Calu3 (cell line): ENCODE measurements around the gene C5orf58. TPM values are rescaled to one million over a fixed set of nuclear protein-coding genes. Genes with fewer than 3 reads are reported as not detected.

Experiments
- BruUV-seq: library from RNA; stranded (reverse); fragments of 400-500 nt; replicated peaks from 2 replicates; lab custom pipeline; 2021; lab: Mats Ljungman, UMichigan
- CTCF ChIA-PET: fragments of 300-600 bp; sonication (Branson Sonifier 250); formaldehyde crosslinking; loops from one replicate; lab custom pipeline; 2022; ENCODE audit warnings: antibody characterized with exemption; lab: Charles Lee
- DNase-seq: peaks from one replicate; pipeline ENCODE4 v3.0.0; 2022
- H3K27ac Mint-ChIP-seq: one replicate; pipeline ENCODE4 v1.8.0; 2022; ENCODE audit warnings: mixed read lengths; ENCODE audit not compliant: unreplicated experiment
- H3K27me3 Mint-ChIP-seq: one replicate; pipeline ENCODE4 v1.8.0; 2022; ENCODE audit warnings: mixed read lengths; ENCODE audit not compliant: unreplicated experiment
- H3K36me3 Mint-ChIP-seq: one replicate; pipeline ENCODE4 v1.8.0; 2022; ENCODE audit warnings: mild to moderate bottlenecking, moderate library complexity, mixed read lengths; ENCODE audit not compliant: insufficient read depth, unreplicated experiment
- H3K4me1 Mint-ChIP-seq: one replicate; pipeline ENCODE4 v1.8.0; 2022; ENCODE audit warnings: mild to moderate bottlenecking, low read depth, mixed read lengths; ENCODE audit not compliant: unreplicated experiment
- H3K4me3 Mint-ChIP-seq: one replicate; pipeline ENCODE4 v1.8.0; 2022; ENCODE audit warnings: mild to moderate bottlenecking, low read depth, moderate library complexity, mixed read lengths; ENCODE audit not compliant: unreplicated experiment
- H3K9me3 Mint-ChIP-seq: one replicate; pipeline ENCODE4 v1.8.0; 2022; ENCODE audit warnings: low read depth, mixed read lengths; ENCODE audit not compliant: unreplicated experiment
- intact Hi-C: fragments of 100-400 bp; cut with micrococcal nuclease; formaldehyde crosslinking; loops from one replicate; pipeline ENCODE4 v1.10.0; 2022; ENCODE audit not compliant: unreplicated experiment
- total RNA-seq: library from RNA; stranded (reverse); gene quantifications from 2 replicates; pipeline ENCODE4 v1.2.3, GENCODE V29; 2022
- TF ChIP-seq, protein P1 (sequence below): fragments of 200-600 bp; IDR thresholded peaks from one replicate; pipeline ENCODE4 v1.8.0; 2022; ENCODE audit warnings: antibody characterized with exemption; ENCODE audit not compliant: unreplicated experiment

Gene C5orf58
- total RNA-seq, 1 experiment from 2014 or later = not detected

DNA sequence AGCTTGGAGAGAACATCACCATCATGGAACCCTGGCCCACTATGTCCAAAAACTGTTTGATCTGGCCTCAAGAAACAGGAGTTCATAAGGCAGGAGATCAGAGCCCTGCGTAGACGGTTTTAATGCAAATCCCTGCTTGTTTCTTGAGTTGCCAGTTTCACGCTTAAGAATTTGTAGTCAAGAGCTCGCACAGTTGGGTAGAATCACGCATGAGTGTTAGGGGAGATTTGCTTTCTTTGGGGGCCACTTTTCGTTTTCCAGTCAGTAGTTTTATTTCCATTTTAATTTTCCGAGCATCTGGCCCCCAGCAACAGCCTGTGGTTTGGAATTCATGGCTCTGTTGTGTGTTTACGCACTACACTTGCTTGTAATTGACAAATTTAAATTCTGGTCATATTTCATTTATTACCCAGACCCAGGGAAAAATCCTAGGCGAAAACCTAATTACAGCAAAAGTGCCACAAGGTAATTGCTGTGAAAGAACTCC is 6.6 kb upstream of the C5orf58 start:
- TF ChIP-seq, protein P1, sequence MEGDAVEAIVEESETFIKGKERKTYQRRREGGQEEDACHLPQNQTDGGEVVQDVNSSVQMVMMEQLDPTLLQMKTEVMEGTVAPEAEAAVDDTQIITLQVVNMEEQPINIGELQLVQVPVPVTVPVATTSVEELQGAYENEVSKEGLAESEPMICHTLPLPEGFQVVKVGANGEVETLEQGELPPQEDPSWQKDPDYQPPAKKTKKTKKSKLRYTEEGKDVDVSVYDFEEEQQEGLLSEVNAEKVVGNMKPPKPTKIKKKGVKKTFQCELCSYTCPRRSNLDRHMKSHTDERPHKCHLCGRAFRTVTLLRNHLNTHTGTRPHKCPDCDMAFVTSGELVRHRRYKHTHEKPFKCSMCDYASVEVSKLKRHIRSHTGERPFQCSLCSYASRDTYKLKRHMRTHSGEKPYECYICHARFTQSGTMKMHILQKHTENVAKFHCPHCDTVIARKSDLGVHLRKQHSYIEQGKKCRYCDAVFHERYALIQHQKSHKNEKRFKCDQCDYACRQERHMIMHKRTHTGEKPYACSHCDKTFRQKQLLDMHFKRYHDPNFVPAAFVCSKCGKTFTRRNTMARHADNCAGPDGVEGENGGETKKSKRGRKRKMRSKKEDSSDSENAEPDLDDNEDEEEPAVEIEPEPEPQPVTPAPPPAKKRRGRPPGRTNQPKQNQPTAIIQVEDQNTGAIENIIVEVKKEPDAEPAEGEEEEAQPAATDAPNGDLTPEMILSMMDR = no peak
- DNase-seq = no peak
- Mint-ChIP-seq H3K27me3 (peaks cover 17% of the 10 kb centered on the region), H3K4me3 (no peak overlapping the region), H3K4me1 (no peaks in the 10 kb centered on the region), H3K9me3 (no peaks in the 10 kb centered on the region), H3K27ac (no peak overlapping the region), H3K36me3 (no peaks in the 10 kb centered on the region)
- BruUV-seq = no TSS peak
- intact Hi-C loops = loop anchor here (1.0 to 5.0 kb wide), 4 partner anchors 41 to 396 kb away; no protein-coding TSS in a partner anchor
- CTCF ChIA-PET = interaction anchor here (0.6 to 3.7 kb wide), 10 partner anchors 10 to 407 kb away, joined by 3 to 26 read pairs (median 4); no protein-coding TSS in a partner anchor

GRCh38 chr5:170226661-170227060 is 6.1 kb upstream of the C5orf58 start:
- H3K9me3 Mint-ChIP-seq = no peaks in the 10 kb centered on the region
- CTCF ChIA-PET = interaction anchor here (0.6 to 3.7 kb wide), 8 partner anchors 25 to 407 kb away, joined by 3 to 26 read pairs (median 5); no protein-coding TSS in a partner anchor
- BruUV-seq = no TSS peak
- no peaks in the 10 kb centered on the region for H3K4me1 Mint-ChIP-seq
- TF ChIP-seq, protein P1 = no peak
- H3K27me3 Mint-ChIP-seq = peaks cover 17% of the 10 kb centered on the region
- intact Hi-C loops = loop anchor here (1.0 to 5.0 kb wide), 4 partner anchors 41 to 396 kb away; no protein-coding TSS in a partner anchor
- no peak overlapping the region for H3K4me3 Mint-ChIP-seq
- no peaks in the 10 kb centered on the region for H3K36me3 Mint-ChIP-seq
- no peak overlapping the region for H3K27ac Mint-ChIP-seq
- DNase-seq = no peak

DNA sequence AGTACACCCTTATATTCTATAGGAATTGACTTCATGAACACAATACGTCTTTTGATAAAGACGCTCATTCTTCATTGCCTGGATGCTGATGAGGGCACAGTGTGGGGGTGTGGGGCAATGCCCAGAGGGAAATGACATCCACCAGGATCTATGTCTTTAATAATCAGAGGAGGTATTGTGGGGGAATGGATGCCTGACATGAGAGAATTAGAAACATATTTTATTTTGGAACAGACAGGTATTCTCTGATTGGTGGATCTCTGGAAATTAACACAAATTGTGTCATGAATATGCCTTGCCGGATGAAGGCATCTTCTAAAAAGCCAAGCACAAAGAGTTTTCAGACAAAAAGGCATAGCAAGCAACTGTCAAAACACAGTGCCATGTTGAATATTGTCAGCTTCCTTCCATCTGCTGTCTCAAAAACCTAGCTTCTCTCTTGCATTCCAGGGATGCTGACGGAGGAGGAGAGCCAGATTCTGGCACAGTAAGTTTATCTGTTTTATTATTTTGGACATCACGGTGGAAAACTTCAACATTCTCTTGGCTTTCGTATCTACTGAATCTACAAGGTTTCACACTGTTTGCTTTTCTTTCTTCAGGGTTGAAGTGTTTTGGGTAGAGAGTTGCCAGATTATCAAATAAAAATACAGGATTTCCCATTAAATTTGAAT is 3.9 kb upstream of the C5orf58 start:
- Mint-ChIP-seq H3K4me1 (no peaks in the 10 kb centered on the region), H3K27ac (no peak overlapping the region), H3K4me3 (no peak overlapping the region), H3K9me3 (no peaks in the 10 kb centered on the region), H3K36me3 (no peaks in the 10 kb centered on the region), H3K27me3 (peaks cover 17% of the 10 kb centered on the region)
- DNase-seq = no peak
- intact Hi-C loops = loop anchor here (5.0 kb wide), 2 partner anchors 38 to 393 kb away; no protein-coding TSS in a partner anchor
- no TSS peak for BruUV-seq
- CTCF ChIA-PET = no interaction called here
- TF ChIP-seq, protein P1 = no peak

DNA sequence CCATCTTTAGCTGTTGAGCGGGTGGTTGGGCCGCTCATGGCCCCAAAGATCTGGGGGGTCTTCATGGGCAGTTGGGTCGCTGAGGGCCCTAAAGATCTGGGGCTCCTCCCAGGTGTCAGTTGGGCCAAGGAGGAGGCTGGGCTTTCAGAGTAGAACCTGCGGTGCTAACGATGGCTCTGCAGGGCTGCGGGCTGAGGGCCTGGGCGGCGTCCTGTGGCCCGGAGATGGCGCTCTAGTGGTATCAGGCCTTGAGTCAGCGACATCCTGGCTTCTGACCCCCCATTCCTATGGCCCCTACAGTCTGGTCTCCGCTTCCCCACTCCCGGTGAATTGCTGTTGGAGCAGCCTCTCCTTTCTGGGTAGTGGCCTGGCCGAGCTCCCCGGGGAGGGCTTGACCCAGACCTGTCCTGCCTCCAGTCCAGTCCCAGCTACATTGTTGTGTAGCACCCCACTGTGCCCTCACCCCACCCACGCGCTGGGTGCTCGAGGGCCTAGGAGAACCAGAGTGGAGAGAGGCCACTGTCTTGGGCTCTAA is 640 bp downstream of the C5orf58 start:
- H3K36me3 Mint-ChIP-seq = no peaks in the 10 kb centered on the region
- no peak for DNase-seq
- intact Hi-C loops = no loop called here
- TF ChIP-seq, protein P1 = no peak
- H3K27me3 Mint-ChIP-seq = peaks cover 26% of the 10 kb centered on the region
- H3K9me3 Mint-ChIP-seq = no peaks in the 10 kb centered on the region
- no TSS peak for BruUV-seq
- no peaks in the 10 kb centered on the region for H3K4me1 Mint-ChIP-seq
- no peak overlapping the region for H3K27ac Mint-ChIP-seq
- no peak overlapping the region for H3K4me3 Mint-ChIP-seq
- CTCF ChIA-PET = no interaction called here
